NCI-H187 treated with DMSO at 0.1 percent for 48 hours (cell line): ENCODE results near the gene ZG16B.

Experiments
- DNase-seq: peaks from one replicate; lab custom pipeline; 2025; lab: John Stamatoyannopoulos, UW

Gene ZG16B

DNA sequence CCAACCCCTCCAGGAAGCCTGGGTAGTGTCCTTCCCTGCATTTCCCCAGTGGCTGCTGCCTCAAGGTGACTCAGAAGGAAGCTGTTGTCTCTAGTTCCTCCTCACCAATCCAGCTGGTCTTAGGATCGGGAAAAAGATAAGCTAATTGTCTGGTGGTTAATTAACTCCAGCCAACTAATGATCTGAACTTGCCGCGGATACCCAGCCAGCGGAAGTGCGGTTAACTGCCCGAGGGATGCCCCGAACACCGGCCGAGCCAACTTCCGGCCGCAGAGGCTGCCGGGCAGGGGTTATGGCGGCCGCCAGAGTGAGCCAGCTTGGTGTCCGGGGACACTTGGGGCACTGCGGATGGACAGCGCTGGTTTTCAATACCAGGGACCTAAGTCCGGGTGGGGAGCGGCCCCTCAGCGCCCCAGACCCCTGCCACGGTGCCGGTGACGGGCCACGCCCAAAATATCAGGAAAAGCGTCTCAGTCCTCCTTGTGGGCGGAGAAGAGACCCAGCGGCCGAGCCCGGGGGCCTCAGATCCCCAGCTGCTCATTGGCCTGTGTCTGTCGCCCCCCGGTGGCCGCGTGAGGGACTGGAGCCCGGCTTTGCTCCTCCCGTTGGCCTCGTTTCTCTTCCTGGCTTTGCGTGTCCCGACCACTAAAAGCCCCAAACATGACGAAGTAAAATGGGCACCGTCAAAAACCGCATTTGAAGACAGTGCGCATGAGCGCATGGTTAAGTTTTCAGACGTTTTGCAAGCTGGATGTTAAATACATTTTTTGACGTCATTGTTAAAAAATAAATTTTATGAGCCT is 38.1 kb downstream of the ZG16B start:
- peak; percentile 68 for DNase-seq

GRCh38 chr16:2871926-2872325 is 41.8 kb downstream of the ZG16B start:
- no peak for DNase-seq

DNA sequence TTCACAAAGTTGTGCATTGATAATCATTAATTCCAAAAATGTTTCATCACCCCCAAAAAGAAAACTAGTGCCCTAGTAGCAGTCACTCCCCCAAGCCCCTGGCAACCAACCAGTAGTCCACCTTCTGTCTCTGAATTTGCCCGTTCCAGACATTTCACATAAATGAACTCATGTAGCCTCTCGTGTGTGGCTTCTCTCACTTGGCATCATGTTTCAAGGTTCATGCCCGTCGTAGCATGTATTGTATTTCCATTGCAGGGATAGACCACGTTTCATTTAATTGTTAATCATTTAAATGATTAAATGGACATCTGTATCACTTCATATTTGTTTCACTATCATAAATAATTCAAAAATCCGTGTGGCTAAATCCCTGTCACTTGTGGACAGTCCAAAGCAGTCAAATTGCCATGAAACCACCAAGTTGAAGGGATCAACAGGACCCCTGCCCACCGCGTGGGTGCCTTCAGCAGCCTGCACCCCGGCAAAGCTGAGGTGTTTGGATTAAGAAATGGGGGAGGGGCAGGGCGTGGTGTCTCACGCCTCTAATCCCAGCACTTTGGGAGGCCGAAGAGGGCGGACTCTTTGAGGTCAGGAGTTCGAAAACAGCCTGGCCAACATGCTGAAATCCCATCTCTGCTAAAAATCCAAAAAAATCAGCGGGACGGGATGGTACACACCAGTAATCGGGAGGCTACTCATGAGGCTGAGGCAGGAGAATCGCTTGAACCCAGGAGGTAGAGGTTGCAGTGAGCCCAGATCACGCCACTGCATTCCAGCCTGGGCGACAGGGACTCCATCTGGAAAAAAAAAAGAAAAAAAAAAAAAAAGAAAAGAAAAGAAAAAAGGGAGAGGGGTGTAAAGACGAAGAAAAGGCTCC is 44.2 kb downstream of the ZG16B start:
- no peak for DNase-seq

DNA sequence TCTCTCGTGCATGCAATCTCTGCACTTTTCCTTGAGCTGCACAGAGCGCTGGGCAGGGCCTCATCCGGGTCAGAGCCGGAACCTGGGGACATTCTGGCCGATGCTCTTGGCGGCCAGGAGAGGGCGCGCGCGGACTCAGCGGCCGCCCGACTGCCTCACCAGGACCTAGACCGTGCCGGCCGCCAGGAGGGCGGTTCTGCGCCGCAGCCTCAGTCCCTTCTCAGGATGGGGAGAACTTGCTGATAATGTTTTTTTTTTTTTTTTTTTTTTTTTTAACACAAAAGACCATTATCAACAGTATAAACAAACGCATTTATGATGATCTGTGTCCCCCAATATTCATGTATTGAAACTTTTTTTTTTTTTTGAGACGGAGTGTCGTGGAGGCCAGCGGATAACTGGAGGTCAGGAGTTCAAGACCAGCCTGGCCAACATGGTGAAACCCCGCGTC is 44.8 kb downstream of the ZG16B start:
- DNase-seq, result peak; percentile 51

DNA sequence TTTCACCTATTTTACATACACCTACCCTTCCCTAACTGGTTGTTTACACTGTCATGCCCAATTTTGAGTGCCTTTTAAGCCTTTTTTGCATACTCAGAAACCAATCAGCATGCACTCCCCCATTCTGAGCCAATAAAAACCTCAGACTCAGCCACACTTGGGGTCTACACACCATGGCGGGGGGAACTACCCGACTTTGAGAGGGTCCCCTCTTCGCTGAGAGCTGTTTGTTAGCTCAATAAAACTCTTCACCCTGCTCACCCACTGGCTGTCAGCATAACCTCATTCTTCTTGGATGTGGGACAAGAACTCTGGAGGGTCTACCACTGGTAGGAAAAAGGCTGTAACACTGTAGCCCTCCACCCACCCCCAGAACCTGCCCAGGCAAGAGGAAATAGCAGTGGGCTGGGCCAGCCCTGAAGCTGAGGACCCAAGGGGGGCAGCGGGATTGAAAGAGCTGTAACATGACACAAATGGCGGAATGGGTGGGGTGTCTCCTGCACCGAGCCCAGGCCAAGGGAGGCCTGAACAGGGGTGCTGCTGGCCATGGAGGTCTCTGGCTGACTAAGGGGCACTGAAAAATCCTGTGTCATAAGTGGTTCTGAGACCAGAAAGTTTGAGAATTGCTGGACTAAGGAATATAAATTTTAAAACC is 49.9 kb downstream of the ZG16B start:
- no peak for DNase-seq
